Loucy (cell line): Measurements from ENCODE around the gene ASCC2.

Experiments used
- CTCF ChIP-seq: fragments of 200-600 bp; sonication (generic); conservative IDR thresholded peaks from 2 replicates; pipeline ENCODE4 v1.5.1; 2014; ENCODE audit warnings: mild to moderate bottlenecking, antibody characterized with exemption, low read length
- EZH2phosphoT487 ChIP-seq: fragments of 200-600 bp; IDR thresholded peaks from 2 replicates; pipeline ENCODE4 v1.6.1; 2018; ENCODE audit warnings: antibody characterized with exemption, mild to moderate bottlenecking, moderate library complexity, borderline replicate concordance

GRCh38 chr22:29856496-29856895 is 18.4 kb upstream of the ASCC2 start:
- TF ChIP-seq CTCF = no peak
- TF ChIP-seq EZH2phosphoT487 = no peak
